Measurements from ENCODE around the gene NPRL2. TPM values are rescaled to one million over a fixed set of nuclear protein-coding genes. Genes with fewer than 3 reads are reported as not detected.

The NPRL2 gene
- total RNA-seq (2014; rRNA removed; shearing (Covaris generic); ENCODE audit: low replicate concordance): 19.8 and 26.0 TPM in 2 replicates

DNA sequence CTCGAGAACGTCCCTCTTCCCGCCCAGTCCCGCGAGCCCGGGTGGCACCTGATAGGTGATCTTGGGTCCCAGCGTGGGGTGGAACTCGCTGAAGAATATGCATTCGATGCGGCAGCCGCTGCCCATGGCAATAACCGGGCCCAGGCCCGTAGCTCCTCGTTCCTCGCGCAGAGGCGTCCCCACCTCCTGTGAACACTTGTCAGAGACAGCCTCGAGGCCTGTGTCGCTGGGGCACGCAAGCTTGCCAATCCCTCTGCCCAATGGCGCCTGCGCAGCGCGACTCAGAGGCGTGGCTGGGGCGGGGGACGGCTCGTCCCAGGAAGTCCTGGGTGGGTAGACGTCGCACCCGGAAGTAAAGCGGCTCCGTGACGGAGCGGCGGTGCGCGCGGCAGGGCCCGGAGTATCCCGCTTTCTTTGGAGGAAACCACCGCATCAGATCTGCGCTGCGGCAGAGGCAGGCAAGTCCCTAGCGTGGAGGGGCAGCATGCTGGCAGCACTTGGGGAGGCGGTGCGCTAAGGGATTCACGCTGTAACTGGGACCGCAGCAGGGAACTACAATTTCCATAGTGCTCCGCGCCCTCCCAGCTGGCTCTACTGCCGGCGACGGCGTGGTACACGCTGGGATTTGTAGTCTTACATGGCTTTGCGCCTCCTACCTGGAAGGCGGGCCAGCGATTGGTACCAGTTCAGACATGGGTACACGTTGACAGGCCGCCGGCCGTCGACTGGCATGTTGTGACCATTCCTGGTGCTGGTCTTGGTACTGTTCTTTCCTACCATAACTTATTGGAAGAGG is at the start of gene NPRL2, which contains the start of gene CYB561D2:
Gene NPRL2, minus strand, starts transcription at position 249 of the 796 bp plus-strand sequence. Its CDS starts 123 bp downstream, at position 126.
Gene CYB561D2, plus strand, starts transcription at position 336 of the 796 bp plus-strand sequence. CDS start 572 bp downstream, outside the sequence.
- peak; percentile 91 for DNase-seq (ENCODE audit: low read depth)
- in situ Hi-C loops (cut with HindIII; ENCODE audit: low pct_unique_long_range_greater_than_20kb, low sequenced_read_pairs): no loop called here

DNA sequence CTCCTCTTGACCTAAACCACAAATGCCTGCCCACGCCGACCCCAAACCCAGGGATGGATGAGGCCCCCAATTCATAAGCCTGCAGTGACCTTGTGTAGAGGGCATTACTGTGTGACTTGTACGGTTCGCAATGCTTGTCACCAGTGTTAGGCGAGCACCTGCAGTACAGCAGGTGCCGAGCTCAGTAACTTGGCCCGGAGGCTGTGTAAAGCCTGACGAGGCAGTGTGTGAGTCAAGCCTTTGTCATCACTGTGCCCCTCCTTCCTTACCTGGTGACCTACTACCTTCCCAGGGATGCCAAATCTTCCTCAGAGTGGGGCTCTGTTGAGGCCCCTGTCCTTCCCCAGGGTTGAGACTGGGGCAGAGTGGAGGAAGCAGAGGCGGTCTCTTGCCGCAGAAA is 45.9 kb upstream of the NPRL2 start:
- in situ Hi-C loops (cut with HindIII; ENCODE audit: low pct_unique_long_range_greater_than_20kb, low sequenced_read_pairs): no loop called here

DNA sequence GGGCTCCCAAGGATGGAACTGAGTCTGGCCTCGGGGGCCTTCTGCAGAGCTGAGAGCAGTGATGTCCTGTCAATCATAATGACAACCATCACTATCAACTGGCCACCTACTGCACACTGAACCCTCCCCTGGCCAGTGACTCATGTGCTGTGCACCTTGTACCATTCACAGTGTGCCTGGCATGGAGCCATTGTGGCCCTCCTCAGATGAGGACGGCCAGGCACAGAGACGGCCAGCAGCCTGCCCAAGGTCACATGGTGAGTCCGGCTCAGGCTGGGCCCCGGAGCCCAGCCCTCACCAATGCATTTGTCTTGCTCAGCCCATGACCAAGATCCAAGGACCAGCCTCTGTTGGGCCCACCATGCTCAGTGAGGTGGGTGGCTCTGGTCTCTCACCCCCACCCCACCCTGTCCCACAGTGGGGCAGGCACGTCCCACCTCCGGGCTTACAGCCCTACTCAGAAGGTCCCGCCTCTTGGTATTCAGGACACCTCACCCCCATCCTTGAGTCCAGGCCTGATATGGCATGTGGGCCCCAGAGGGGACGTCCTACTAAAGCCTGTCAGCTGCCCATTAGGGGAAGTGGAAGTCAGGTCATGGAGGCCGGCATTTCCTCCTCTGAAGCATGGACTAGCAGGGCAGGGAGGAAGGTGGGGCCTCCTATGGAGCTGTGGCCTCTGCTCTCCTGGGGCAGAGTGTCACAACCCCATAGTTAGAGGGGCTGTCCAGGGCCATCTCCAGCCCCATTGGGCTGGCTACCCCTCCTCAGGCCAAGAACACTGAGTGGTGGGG is 44.7 kb upstream of the NPRL2 start:
- DNase-seq (ENCODE audit: low read depth): no peak
- in situ Hi-C loops (cut with HindIII; ENCODE audit: low pct_unique_long_range_greater_than_20kb, low sequenced_read_pairs): no loop called here

More for the DNA sequence above, 45.9 kb upstream of the NPRL2 start:
- DNase-seq (ENCODE audit: low read depth): no peak

DNA sequence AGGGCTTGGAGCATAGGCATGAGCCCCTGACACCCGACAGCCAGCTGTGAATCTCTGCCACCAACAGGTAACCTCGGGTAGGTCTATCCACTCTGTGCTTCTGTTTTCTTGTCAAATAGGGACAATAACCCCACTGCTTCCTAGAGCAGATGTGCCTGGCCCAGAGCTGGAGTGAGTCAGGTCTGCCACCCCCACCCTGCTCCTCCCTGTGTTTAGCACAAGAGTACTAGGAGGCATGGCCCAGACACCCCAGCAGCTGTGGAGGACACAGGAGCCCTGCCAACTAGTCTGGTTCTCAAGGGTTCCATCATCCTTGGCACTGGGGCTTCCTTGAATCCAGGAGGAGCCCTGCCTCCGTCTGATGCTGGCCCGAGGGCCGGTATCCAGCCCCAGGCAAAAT is 42.5 kb upstream of the NPRL2 start:
- in situ Hi-C loops (cut with HindIII; ENCODE audit: low pct_unique_long_range_greater_than_20kb, low sequenced_read_pairs): no loop called here
- no peak for DNase-seq (ENCODE audit: low read depth)

DNA sequence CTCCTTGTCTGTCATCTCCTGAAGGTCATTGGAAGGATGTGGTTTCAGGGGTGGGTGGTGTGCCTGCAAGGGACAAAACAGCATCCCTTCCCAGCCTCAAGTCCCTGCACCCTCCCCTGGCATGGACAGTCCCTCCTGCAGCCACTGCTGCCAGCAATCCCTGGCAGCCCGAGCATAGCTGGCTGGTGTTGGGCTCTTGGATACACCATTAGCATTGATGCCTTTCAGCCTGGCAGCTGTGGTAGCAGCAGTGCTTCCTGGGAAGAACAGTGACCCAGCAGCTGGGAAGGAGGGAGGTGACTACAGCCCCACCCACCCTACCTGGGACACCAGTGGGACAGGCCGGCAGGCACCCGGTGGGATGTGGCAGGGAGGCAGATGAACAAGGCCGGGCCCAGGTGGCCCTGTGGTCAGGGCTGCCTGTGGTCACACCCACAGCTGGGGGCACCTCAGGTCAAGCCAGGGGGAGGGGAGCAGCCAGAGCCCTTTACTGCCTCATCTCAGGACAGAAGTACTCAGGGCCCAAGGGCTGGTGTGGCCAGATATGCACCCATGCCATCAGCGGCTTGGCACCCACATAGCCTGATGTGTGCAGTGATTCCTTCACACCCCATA is 41.6 kb upstream of the NPRL2 start:
- DNase-seq (ENCODE audit: low read depth): no peak
- in situ Hi-C loops (cut with HindIII; ENCODE audit: low pct_unique_long_range_greater_than_20kb, low sequenced_read_pairs): no loop called here

DNA sequence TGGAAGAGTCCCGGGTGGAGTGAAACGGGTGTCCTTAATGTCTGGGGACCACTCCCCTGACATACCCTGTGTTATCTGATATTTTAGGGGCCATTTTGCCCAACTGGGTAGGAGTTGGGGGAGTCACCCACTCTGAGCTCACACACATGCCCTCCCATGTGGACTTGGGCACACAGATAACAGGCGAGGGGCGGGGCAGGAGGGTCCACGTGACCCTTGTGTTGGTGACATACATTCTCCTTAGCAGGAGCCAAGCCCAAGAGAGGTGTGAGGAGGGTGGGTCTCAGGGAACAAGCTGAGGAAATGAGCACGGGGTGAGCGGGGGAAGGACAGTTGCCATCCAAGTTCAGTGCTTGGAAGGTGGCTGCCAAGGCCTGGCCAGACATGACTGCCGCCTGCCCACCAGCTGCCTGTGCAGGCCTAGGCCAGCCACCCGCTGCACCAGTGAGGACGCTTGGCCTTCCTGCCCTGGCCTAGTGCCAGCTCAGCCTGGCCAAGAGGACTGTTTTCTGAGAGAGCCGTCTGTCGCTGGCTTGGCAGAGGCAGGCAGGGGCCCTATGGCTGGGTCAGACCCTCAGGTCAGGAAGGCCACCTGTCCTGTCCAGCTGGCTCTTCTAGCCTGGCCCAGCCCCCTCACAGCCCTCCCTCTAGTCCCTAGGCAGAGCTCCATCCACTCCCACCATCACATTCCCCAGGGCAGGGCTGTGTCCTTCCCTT is 40.1 kb upstream of the NPRL2 start:
- no peak for DNase-seq (ENCODE audit: low read depth)
- in situ Hi-C loops (cut with HindIII; ENCODE audit: low pct_unique_long_range_greater_than_20kb, low sequenced_read_pairs): no loop called here

DNA sequence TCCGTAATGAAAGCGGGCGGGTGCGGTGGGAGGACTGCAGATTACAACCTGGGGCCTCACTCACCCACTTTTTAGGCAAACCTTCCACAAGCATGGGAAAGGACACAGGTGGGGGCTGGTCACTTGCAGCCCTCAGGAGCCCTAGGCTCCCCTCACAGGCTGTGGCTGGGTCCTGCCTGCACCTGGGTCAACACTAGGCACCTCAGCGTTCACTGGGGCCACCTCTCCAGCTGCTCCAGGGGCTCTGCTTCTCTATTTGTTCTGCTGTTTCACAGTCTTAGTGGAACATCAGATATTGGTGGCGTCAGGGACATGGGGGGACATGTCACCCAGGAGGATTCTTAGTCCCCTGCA is 38.8 kb upstream of the NPRL2 start:
- in situ Hi-C loops (cut with HindIII; ENCODE audit: low pct_unique_long_range_greater_than_20kb, low sequenced_read_pairs): no loop called here
- no peak for DNase-seq (ENCODE audit: low read depth)

DNA sequence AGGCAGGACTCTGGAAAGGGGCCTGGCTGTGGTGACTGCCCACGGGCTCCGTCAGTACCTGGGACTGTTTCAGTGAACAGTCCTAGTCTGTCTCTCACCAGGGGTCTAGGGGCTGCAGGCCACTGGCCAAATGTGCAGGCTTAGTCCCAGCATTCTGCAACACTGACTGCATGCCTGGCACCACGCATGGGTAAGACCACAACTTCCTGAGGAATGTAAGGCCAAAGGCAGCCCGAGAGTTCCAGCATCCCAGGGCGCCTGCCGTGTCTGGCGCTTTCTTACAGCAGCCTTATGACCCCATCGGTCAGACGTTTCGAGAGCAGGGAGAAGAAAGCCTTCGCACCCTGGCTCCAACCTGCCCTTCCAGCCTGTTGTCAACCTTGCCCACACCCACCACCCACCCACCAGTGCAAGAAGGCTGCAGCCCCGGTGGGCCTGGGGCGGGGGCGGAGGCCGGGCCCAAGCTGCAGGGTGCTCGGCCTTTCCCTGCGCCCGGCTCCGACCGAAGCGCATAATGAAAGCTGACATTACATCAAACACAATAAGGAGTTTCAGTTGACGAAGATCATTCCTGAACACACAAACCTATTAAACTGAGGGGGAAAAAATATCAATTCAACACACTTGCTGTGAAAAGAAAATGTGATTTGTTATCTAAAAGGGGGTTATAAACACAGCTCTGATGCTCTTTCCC is 38.3 kb upstream of the NPRL2 start:
- no peak for DNase-seq (ENCODE audit: low read depth)
- in situ Hi-C loops (cut with HindIII; ENCODE audit: low pct_unique_long_range_greater_than_20kb, low sequenced_read_pairs): no loop called here

DNA sequence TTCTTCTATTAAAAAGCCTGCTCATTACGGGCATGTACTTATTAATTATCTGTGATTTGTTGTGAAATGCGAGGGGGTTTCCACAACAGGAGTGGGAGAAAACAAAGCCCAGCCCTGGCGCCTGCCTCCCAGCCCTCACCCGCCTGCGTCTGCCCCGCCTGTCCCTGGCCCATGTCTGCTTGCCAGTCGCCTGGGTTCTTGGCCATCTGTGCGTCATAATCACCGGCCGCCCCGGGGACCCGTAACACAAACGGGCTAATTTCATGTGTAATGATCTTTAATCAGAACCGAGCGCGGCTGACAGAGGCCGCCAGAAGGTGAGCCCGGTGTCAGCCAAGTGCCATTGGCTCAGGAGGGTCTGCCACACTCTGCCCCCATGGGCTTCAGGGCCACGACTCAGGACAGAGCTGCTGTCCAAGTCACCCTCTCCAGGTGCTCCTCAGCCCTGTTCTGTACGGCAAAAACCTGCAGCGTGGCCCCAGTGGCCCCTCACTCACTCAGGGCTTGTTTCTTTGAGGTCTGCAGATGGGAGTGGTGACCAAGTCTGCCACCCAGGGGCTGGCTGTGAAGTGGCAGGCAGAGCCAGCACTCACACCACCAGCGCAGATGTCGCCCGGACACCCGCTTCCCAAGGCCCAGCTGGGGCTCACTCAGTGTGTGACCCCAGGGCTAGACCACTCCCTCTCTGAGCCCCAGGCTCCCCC is 37.6 kb upstream of the NPRL2 start:
- in situ Hi-C loops (cut with HindIII; ENCODE audit: low pct_unique_long_range_greater_than_20kb, low sequenced_read_pairs): no loop called here
- DNase-seq (ENCODE audit: low read depth): no peak

DNA sequence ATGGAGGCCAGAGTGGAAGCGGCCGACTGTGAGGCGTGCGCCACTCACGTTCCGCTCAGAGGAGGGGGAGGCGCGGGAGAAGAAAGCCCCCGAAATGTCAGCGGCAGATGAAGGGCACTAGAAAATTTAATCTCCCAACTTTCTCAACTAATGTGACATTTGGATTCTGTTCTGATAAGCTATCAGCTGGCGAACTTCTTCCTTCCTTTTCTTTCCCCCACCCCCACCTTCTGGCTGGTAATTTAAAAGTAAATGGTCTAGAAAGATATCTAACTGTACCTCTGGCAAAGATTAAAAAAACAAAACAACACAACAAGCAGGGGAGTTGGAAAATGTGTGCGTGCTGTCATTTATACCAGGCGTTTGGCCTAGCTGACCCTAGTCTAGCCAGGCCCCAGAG is 35.2 kb upstream of the NPRL2 start:
- in situ Hi-C loops (cut with HindIII; ENCODE audit: low pct_unique_long_range_greater_than_20kb, low sequenced_read_pairs): no loop called here

DNA sequence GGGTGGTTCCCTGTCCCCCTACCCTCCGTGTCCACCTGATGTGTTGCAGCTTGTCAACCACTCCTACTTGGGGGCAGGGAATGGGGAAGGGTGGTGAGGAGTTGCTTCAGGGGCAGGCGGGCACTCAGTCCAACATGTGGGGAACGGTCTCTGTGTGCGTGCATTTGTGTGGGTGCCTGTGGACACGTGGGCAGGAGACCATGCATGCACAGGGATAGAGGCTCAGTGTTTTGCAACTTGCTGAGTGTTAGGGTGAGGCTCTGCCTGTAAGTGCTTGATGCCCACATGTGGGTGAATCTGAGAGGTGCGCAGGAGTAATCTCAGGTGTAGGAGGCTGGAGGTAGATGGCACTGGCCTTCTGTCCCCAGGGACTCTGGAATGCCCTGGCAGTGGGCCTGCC is 33.2 kb upstream of the NPRL2 start:
- in situ Hi-C loops (cut with HindIII; ENCODE audit: low pct_unique_long_range_greater_than_20kb, low sequenced_read_pairs): no loop called here
- DNase-seq (ENCODE audit: low read depth): no peak

More for the DNA sequence above, 35.2 kb upstream of the NPRL2 start:
- DNase-seq (ENCODE audit: low read depth): no peak

DNA sequence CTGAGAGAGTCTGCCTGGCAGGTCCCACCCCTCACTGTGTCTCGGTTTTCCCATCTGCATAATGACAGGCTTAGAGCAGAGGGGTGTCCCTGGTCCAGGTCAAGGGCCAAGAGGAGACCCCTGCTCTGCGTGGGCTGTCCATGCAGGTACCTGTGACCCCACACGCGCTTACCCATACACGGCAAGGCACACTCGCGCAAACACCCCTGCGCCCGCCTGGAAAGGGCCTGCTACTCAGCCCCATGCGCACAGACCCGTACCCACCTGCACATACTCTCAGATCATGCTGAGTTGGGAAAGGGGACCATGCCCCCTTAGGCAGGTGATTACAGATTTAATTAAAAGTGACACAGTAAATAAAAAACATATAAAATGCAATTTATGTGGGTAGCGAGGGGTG is 32.1 kb upstream of the NPRL2 start:
- in situ Hi-C loops (cut with HindIII; ENCODE audit: low pct_unique_long_range_greater_than_20kb, low sequenced_read_pairs): no loop called here
- no peak for DNase-seq (ENCODE audit: low read depth)

DNA sequence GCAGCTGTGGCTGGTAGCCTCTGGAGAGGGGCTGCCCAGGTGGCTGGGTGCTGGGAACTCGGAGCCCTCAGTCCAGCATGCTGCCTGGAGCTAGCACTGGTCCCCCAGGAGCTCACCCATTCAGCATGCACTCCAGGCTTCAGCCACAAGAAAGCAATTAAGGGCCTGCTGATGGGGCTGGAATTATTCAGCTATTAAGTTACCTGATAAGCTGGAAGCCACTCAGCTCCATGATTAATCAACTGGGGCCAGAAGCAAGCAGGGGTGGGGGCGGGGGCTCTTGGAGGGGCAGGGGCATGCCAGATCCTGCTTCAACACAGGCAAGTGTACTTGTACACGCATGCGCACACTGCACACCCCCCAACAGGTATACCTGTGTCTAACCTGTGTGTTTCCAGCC is 30.8 kb upstream of the NPRL2 start:
- no peak for DNase-seq (ENCODE audit: low read depth)
- in situ Hi-C loops (cut with HindIII; ENCODE audit: low pct_unique_long_range_greater_than_20kb, low sequenced_read_pairs): no loop called here

DNA sequence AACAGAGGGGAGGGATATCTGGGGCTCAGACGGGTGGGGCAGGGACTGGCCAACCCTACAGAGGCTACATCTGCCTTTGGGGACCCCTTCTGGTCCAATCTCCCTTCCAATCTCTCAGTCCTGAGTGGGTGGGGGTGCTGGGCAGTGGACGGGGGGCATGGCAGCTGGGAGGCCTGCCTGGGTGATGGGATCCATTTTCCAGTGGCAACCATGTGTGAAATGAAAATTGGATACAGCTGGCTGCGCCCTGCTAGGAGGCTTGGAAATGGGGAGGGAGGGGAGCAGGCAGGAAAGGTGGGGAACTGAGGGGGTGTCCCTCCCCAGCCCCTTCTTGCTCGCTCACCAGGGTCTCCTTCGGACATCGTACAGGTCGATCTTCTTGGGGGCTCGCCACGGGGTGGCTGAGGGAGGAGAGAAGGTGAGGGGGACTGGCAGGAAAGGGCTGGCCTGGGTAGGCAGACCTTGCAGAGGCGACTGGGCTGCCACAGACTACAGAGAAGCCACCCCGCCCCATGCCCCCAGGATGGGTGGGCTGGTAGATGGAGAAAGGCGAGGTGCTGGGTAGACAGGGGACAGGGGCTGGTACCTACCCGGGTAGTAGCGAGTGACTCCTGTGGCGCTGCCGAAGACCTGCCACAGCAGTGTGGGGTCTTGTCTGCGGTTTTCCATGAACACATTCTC is 30.0 kb upstream of the NPRL2 start:
- in situ Hi-C loops (cut with HindIII; ENCODE audit: low pct_unique_long_range_greater_than_20kb, low sequenced_read_pairs): no loop called here
- DNase-seq (ENCODE audit: low read depth): no peak

DNA sequence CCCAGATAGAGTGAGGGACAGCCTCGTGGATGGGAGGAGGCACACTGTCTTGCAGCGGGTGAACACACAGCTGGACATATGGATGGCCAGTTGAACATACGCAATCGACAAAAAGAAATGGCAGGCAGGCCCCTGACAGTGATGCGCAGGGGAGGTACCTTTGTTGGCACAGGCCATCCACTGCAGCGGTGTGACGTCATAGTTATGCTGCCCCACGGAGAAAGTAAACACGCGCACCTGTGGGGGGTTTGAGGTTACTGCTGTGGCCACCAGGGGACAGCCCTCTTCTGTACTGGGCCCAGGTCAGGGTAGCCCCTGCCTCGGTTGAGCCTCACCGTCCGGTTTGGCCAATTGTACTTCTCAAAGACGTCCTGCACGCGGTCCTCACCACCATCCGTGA is 28.2 kb upstream of the NPRL2 start:
- in situ Hi-C loops (cut with HindIII; ENCODE audit: low pct_unique_long_range_greater_than_20kb, low sequenced_read_pairs): no loop called here
- DNase-seq (ENCODE audit: low read depth): no peak

DNA sequence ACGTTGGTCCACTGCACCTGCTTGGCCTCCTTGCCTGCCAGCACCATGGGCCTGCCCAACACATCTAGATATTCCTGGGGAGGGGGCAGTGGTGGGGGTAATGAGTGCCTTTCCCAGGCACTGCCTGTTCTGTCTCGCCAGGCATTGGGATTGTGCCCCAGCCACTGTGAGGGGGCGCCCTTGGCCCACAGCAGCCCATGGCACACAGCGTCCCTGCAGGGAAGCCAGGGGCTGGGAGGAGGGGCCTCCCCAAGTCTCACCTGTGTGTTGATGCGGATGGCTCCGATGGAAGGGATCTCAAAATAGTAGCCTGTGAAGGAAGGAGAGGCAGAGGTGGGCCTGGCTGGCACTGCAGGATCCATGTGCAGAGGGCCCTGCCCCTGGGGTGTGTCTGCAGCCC is 27.4 kb upstream of the NPRL2 start:
- in situ Hi-C loops (cut with HindIII; ENCODE audit: low pct_unique_long_range_greater_than_20kb, low sequenced_read_pairs): no loop called here
- DNase-seq (ENCODE audit: low read depth): no peak

Data from Caki2 (cell line).